Liver (tissue), 3 donors: ENCODE data around the gene AREG.

Source experiments
- ATF3 ChIP-seq: IDR thresholded peaks from 2 replicates; pipeline ENCODE4 v1.6.1; 2016; ENCODE audit warnings: antibody characterized with exemption
- CTCF ChIP-seq: fragments of 150-350 bp; IDR thresholded peaks from 2 replicates; pipeline ENCODE4 v1.5.1; 2017; ENCODE audit warnings: improper control_type of control experiment, low read depth, low read length; ENCODE audit not compliant: missing input control
- EGR1 ChIP-seq, 2 donors: IDR thresholded peaks; 2 replicates each; pipeline ENCODE4 v1.6.1; 2016 to 2018; ENCODE audit warnings: antibody characterized with exemption in 2 of 2, low read depth in 2 of 2
- GABPA ChIP-seq, 2 donors: IDR thresholded peaks in 1 of 2; conservative IDR thresholded peaks in 1 of 2; 2 replicates each; pipeline ENCODE4 v1.6.1; 2016; ENCODE audit warnings: antibody characterized with exemption in 2 of 2, mild to moderate bottlenecking in 1 of 2, moderate library complexity in 1 of 2
- HNF4A ChIP-seq, 2 donors: conservative IDR thresholded peaks; 2 replicates each; pipeline ENCODE4 v1.6.1; 2016; ENCODE audit warnings: antibody characterized with exemption in 2 of 2, mild to moderate bottlenecking in 2 of 2
- JUND ChIP-seq, 2 donors: IDR thresholded peaks; 2 replicates each; pipeline ENCODE4 v1.6.1; 2016; ENCODE audit warnings: antibody characterized with exemption in 2 of 2
- MAX ChIP-seq: IDR thresholded peaks from 2 replicates; pipeline ENCODE4 v1.6.1; 2016; ENCODE audit warnings: antibody characterized with exemption
- RAD21 ChIP-seq, 2 donors: IDR thresholded peaks; 2 replicates each; pipeline ENCODE4 v1.6.1; 2016; ENCODE audit warnings: antibody characterized with exemption in 2 of 2, mild to moderate bottlenecking in 2 of 2
- REST ChIP-seq: IDR thresholded peaks from 2 replicates; pipeline ENCODE4 v1.6.1; 2016; ENCODE audit warnings: antibody characterized with exemption, mild to moderate bottlenecking
- SP1 ChIP-seq: IDR thresholded peaks from 2 replicates; pipeline ENCODE4 v1.6.1; 2018; ENCODE audit warnings: antibody characterized with exemption, mild to moderate bottlenecking
- TAF1 ChIP-seq: conservative IDR thresholded peaks from 2 replicates; pipeline ENCODE4 v1.6.1; 2016; ENCODE audit warnings: antibody characterized with exemption, mild to moderate bottlenecking
- YY1 ChIP-seq: IDR thresholded peaks from 2 replicates; pipeline ENCODE4 v1.6.1; 2016; ENCODE audit warnings: antibody characterized with exemption, mild to moderate bottlenecking
- ZBTB33 ChIP-seq: IDR thresholded peaks from 2 replicates; pipeline ENCODE4 v1.6.1; 2016; ENCODE audit warnings: antibody characterized with exemption
- donor health status: healthy.
- donor health status: healthy.

GRCh38 chr4:74446896-74447295 lies 2.0 kb downstream of the AREG start:
- TF ChIP-seq MAX (no peak), JUND (IDR thresholded peaks at IDR 0.05) (no peak), REST (no peak), SP1 (no peak), GABPA (IDR thresholded peaks at IDR 0.05 in 1 of 2, conservative IDR thresholded peaks at IDR 0.05 in 1 of 2) (no peak), CTCF (no peak), YY1 (no peak), RAD21 (IDR thresholded peaks at IDR 0.05) (no peak), ZBTB33 (no peak), TAF1 (no peak), EGR1 (IDR thresholded peaks at IDR 0.05; ENCODE audit: low read depth in 2 of 2) (no peak), HNF4A (conservative IDR thresholded peaks at IDR 0.05) (no peak), ATF3 (no peak)
